ENCODE data around the gene SNX27. TPM values are rescaled to one million over a fixed set of nuclear protein-coding genes. Genes with fewer than 3 reads are reported as not detected.
A peak's percentile ranks its signal among the peaks of the same experiment; 100 is the strongest.

SNX27 gene
- total and polyA plus RNA-seq, 2 experiments from 2014 or later, result 40.6 to 59.7 TPM

DNA sequence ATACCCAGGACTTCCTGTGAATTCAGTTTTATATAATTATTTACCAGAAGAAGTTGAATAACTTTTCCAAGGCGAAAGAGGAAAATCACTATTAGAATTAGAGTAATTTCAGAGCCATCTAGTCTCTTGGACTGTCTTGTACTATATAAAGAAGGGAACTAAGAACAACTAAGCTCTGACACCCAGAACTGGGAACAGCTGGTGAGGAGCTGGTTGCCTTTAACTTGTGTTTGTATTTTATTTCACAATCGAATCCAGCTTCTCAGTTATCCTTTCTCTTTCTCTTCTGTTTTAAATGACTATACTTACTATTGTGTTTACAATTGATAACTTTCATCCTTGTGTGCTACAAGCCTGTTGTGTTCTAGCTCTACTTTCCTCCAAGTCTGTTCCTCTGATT, 8.4 kb downstream of the SNX27 start (continued):
- TF ChIP-seq, protein P1, sequence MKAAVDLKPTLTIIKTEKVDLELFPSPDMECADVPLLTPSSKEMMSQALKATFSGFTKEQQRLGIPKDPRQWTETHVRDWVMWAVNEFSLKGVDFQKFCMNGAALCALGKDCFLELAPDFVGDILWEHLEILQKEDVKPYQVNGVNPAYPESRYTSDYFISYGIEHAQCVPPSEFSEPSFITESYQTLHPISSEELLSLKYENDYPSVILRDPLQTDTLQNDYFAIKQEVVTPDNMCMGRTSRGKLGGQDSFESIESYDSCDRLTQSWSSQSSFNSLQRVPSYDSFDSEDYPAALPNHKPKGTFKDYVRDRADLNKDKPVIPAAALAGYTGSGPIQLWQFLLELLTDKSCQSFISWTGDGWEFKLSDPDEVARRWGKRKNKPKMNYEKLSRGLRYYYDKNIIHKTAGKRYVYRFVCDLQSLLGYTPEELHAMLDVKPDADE (IDR thresholded peaks at IDR 0.05), result no peak
- no peak for TF ChIP-seq CREB1 (CRISPR knock-in tag; IDR thresholded peaks at IDR 0.05; ENCODE audit: low read depth)
- TF ChIP-seq NANOG (IDR thresholded peaks at IDR 0.05; ENCODE audit: borderline replicate concordance), result no peak
- TF ChIP-seq, protein P2, sequence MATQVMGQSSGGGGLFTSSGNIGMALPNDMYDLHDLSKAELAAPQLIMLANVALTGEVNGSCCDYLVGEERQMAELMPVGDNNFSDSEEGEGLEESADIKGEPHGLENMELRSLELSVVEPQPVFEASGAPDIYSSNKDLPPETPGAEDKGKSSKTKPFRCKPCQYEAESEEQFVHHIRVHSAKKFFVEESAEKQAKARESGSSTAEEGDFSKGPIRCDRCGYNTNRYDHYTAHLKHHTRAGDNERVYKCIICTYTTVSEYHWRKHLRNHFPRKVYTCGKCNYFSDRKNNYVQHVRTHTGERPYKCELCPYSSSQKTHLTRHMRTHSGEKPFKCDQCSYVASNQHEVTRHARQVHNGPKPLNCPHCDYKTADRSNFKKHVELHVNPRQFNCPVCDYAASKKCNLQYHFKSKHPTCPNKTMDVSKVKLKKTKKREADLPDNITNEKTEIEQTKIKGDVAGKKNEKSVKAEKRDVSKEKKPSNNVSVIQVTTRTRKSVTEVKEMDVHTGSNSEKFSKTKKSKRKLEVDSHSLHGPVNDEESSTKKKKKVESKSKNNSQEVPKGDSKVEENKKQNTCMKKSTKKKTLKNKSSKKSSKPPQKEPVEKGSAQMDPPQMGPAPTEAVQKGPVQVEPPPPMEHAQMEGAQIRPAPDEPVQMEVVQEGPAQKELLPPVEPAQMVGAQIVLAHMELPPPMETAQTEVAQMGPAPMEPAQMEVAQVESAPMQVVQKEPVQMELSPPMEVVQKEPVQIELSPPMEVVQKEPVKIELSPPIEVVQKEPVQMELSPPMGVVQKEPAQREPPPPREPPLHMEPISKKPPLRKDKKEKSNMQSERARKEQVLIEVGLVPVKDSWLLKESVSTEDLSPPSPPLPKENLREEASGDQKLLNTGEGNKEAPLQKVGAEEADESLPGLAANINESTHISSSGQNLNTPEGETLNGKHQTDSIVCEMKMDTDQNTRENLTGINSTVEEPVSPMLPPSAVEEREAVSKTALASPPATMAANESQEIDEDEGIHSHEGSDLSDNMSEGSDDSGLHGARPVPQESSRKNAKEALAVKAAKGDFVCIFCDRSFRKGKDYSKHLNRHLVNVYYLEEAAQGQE (IDR thresholded peaks at IDR 0.05; ENCODE audit: unreplicated experiment), result no peak
- no peak for TF ChIP-seq ZNF331 (CRISPR knock-in tag; IDR thresholded peaks at IDR 0.05; ENCODE audit: low read depth)
- no peak for TF ChIP-seq EZH2phosphoT487 (IDR thresholded peaks at IDR 0.05; ENCODE audit: unreplicated experiment)
- no peak for TF ChIP-seq STAT1 (IDR thresholded peaks at IDR 0.05; ENCODE audit: unreplicated experiment)
- TF ChIP-seq, protein P3, sequence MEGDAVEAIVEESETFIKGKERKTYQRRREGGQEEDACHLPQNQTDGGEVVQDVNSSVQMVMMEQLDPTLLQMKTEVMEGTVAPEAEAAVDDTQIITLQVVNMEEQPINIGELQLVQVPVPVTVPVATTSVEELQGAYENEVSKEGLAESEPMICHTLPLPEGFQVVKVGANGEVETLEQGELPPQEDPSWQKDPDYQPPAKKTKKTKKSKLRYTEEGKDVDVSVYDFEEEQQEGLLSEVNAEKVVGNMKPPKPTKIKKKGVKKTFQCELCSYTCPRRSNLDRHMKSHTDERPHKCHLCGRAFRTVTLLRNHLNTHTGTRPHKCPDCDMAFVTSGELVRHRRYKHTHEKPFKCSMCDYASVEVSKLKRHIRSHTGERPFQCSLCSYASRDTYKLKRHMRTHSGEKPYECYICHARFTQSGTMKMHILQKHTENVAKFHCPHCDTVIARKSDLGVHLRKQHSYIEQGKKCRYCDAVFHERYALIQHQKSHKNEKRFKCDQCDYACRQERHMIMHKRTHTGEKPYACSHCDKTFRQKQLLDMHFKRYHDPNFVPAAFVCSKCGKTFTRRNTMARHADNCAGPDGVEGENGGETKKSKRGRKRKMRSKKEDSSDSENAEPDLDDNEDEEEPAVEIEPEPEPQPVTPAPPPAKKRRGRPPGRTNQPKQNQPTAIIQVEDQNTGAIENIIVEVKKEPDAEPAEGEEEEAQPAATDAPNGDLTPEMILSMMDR (conservative IDR thresholded peaks at IDR 0.05; ENCODE audit: low read depth in 2 of 2), result no peak

DNA sequence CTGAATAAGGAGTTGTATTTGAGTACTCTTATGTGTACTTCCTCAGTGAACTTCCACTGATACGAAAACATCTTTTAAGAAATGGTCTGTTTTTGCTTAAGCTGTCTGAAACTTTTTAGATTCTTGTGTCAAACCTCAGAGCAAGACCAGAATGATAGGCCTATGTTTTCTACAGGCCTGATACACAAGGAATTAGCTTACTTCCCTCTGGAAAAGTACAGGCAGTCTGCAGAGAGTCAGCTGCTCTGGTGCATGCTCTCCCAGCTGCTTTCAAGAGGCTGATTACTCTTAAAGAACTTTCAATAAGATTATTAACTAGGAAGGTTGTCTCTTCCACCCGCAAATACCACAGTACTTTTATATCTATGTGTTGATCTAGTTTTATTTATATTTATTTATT, 9.5 kb downstream of the SNX27 start:
- no peak for DNase-seq (ENCODE audit: low spot score)
- peaks cover 3% of the 10 kb centered on the region; the same call in 2 of the 3 replicates for H3K36me3 Mint-ChIP-seq (ENCODE audit: low read depth)
- Histone ChIP-seq H3K36me3 (ENCODE audit: insufficient read depth) (no peaks in the 10 kb centered on the region), H3K4me1 (ENCODE audit: insufficient read depth) (peaks cover 9% of the 10 kb centered on the region), H3K27me3 (ENCODE audit: insufficient read depth) (no peaks in the 10 kb centered on the region), H3K4me2 (no peak overlapping the region), H4K20me1 (replicated peaks; ENCODE audit: insufficient read depth) (peaks cover 23% of the 10 kb centered on the region), H3K4me3 (no peak overlapping the region), H3K79me2 (replicated peaks; ENCODE audit: insufficient read depth) (peaks cover 97% of the 10 kb centered on the region), H3K9me2 (ENCODE audit: insufficient read depth) (no peaks in the 10 kb centered on the region), H3F3A (replicated peaks; ENCODE audit: low read depth) (no peaks in the 10 kb centered on the region), H3K27ac (ENCODE audit: low read depth) (no peak overlapping the region), H2AFZ (no peak overlapping the region)
- no peak for ATAC-seq
- peaks cover 21% of the 10 kb centered on the region for H3K4me1 Mint-ChIP-seq
- no peak overlapping the region for H3K4me3 Mint-ChIP-seq
- peaks cover 3% of the 10 kb centered on the region for H3K27me3 Mint-ChIP-seq (ENCODE audit: insufficient read depth, low read depth, poor library complexity)
- no peaks in the 10 kb centered on the region for H3K9me3 Mint-ChIP-seq
- TF ChIP-seq, protein P2 (IDR thresholded peaks at IDR 0.05; ENCODE audit: unreplicated experiment), result no peak
- H3K27ac Mint-ChIP-seq, result peak overlapping the region; percentile 71; the same call in 1 of the 2 replicates
